Fibroblast of lung (primary cell): ENCODE data around the gene ERCC2.

Experiments
- CTCF ChIP-seq, 2 donors: IDR thresholded peaks in 1 of 2; conservative IDR thresholded peaks in 1 of 2; 1 replicate in 1 of 2; 2 replicates in 1 of 2; pipeline ENCODE4 v1.5.1; 2011 to 2012; ENCODE audit warnings: low read length in 2 of 2, control low read depth in 1 of 2, inconsistent platforms in 1 of 2, low read depth in 1 of 2, mild to moderate bottlenecking in 1 of 2
- EZH2 ChIP-seq: IDR thresholded peaks from 2 replicates; pipeline ENCODE4 v1.5.1; 2012; ENCODE audit warnings: low read length, control low read depth, mild to moderate bottlenecking; ENCODE audit errors: missing control alignments

DNA sequence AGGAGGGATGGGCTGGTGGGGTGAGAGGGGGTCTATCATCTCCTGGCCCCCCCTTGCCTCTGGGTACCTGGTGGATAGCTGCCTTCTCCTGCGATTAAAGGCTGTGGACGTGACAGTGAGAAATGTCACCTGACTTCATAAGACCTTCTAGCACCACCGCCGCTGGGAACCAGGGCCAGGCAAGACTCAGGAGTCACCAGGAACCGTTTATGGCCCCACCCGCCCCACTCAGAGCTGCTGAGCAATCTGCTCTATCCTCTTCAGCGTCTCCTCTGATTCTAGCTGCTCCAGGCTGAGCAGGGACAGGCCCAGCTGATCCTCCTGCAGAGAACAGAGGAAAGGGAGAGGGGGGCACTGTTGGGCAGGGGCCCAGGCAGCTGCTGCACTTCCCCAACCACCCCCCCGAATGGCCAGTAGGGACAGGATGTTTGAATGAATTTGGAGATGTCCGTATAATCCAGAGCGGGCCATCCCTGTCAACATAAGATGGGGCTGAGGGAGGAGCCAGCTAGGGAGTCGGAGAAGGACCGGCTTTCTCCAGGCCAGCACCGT lies 18.9 kb downstream of the ERCC2 start:
- no peak for TF ChIP-seq CTCF (conservative IDR thresholded peaks at IDR 0.05 in 1 of 2, IDR thresholded peaks at IDR 0.05 in 1 of 2; ENCODE audit: low read depth in 1 of 2, low read length in 2 of 2)
- TF ChIP-seq EZH2: no peak
